Hepatocyte (in vitro differentiated cells): ENCODE results near the gene STK38. TPM values are rescaled to one million over a fixed set of nuclear protein-coding genes. Genes with fewer than 3 reads are reported as not detected.
"Not testable (repeated sequence)": the region's sequence is repeated elsewhere in the genome, so short reads cannot be mapped to it uniquely, and the experiment has no call there.

Experiments
- DNase-seq: peaks from one replicate; pipeline ENCODE4 v3.0.0-alpha.2; 2016; ENCODE audit warnings: low spot score
- H2AFZ ChIP-seq: fragments of 200-600 bp; sonication (generic); 2 replicates; pipeline ENCODE4 v1.6.0; 2016; ENCODE audit warnings: antibody characterized with exemption, mild to moderate bottlenecking
- H3K27ac ChIP-seq: fragments of 200-600 bp; sonication (generic); 2 replicates; pipeline ENCODE4 v1.5.1; 2016; ENCODE audit warnings: mild to moderate bottlenecking
- H3K27me3 ChIP-seq: fragments of 200-600 bp; sonication (generic); 2 replicates; pipeline ENCODE4 v1.6.1; 2016
- H3K36me3 ChIP-seq: fragments of 200-600 bp; sonication (generic); replicated peaks from 2 replicates; pipeline ENCODE4 v1.5.1; 2016; ENCODE audit warnings: low read depth; ENCODE audit not compliant: insufficient read depth
- H3K4me1 ChIP-seq: fragments of 200-600 bp; sonication (generic); 2 replicates; pipeline ENCODE4 v1.5.1; 2016; ENCODE audit warnings: mild to moderate bottlenecking, moderate library complexity; ENCODE audit not compliant: insufficient read depth
- H3K4me2 ChIP-seq: fragments of 200-600 bp; sonication (generic); 2 replicates; pipeline ENCODE4 v1.6.0; 2016
- H3K4me3 ChIP-seq: fragments of 200-600 bp; sonication (generic); 2 replicates; pipeline ENCODE4 v1.5.1; 2016; ENCODE audit warnings: mild to moderate bottlenecking
- H3K79me2 ChIP-seq: fragments of 200-600 bp; sonication (generic); 2 replicates; pipeline ENCODE4 v1.6.0; 2017; ENCODE audit warnings: mild to moderate bottlenecking
- H3K9me2 ChIP-seq: fragments of 200-600 bp; sonication (generic); replicated peaks from 2 replicates; pipeline ENCODE4 v1.6.0; 2017; ENCODE audit warnings: mild to moderate bottlenecking; ENCODE audit not compliant: insufficient read depth
- H3K9me3 ChIP-seq: fragments of 200-600 bp; sonication (generic); 2 replicates; pipeline ENCODE4 v1.5.1; 2016; ENCODE audit warnings: low read depth, mild to moderate bottlenecking
- H4K20me1 ChIP-seq: fragments of 200-600 bp; sonication (generic); 2 replicates; pipeline ENCODE4 v1.6.0; 2016; ENCODE audit warnings: mild to moderate bottlenecking; ENCODE audit not compliant: insufficient read depth, poor library complexity, severe bottlenecking
- CTCF ChIP-seq: fragments of 200-600 bp; sonication (generic); IDR thresholded peaks from 2 replicates; pipeline ENCODE4 v1.5.1; 2016; ENCODE audit warnings: antibody characterized with exemption, mild to moderate bottlenecking; ENCODE audit not compliant: poor library complexity
- EZH2 ChIP-seq: fragments of 200-600 bp; sonication (generic); IDR thresholded peaks from 2 replicates; pipeline ENCODE4 v1.6.1; 2016; ENCODE audit warnings: antibody characterized with exemption, mild to moderate bottlenecking, borderline replicate concordance
- EZH2phosphoT487 ChIP-seq: fragments of 200-600 bp; sonication (generic); IDR thresholded peaks from one replicate; pipeline ENCODE4 v1.6.1; 2018; ENCODE audit warnings: antibody characterized with exemption, mild to moderate bottlenecking, low read depth, moderate library complexity; ENCODE audit not compliant: unreplicated experiment, severe bottlenecking
- WGBS: methylation state at CpG from one replicate; pipeline ENCODE4 v1.1.6; 2016; ENCODE audit warnings: low lambda C conversion rate; ENCODE audit errors: missing lambda C conversion rate; 5-methylcytosine and 5-hydroxymethylcytosine counted together
- polyA plus RNA-seq: library from polyadenylated mRNA; unstranded; fragments of >200 nt; fragmentation: Nextera tagmentation; extraction: Ambion mirVana; gene quantifications from 2 replicates; pipeline ENCODE4 v1.2.1, GENCODE V29; 2016
- total RNA-seq: library from RNA; depleted of rRNA; stranded (reverse); fragments of >200 nt; gene quantifications from 2 replicates; pipeline ENCODE4 v1.2.3, GENCODE V29; 2014

STK38 gene
- total and polyA plus RNA-seq, 2 experiments from 2014 or later: 27.7 to 39.1 TPM

DNA sequence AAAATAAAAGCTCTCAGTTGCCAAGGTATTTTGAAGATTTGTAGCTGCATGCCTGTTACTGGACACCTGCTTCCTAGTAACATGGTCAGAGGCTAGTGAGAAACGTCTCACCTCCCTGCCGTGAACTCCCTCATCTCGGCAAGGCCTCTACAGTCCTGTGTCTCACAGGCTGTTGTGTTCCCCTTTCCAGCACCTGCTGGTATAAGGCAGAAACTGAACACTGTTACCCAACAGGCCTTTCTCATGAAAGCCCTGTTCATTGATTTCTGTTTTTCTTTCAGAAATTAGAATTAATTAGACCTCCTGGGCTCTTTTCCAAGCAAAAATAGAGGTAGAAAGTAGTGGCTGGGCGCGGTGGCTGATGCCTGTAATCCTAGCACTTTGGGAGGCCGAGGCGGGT lies 29.3 kb upstream of the STK38 start:
- Histone ChIP-seq H4K20me1 (no peaks in the 10 kb centered on the region), H3K9me3 (no peaks in the 10 kb centered on the region), H3K4me3 (no peak overlapping the region), H3K9me2 (no peaks in the 10 kb centered on the region), H3K79me2 (no peaks in the 10 kb centered on the region), H3K27ac (peak overlapping the region; percentile 49), H3K36me3 (no peaks in the 10 kb centered on the region), H3K27me3 (no peaks in the 10 kb centered on the region), H2AFZ (no peak overlapping the region), H3K4me2 (no peak overlapping the region), H3K4me1 (peaks cover 19% of the 10 kb centered on the region)
- no peak for DNase-seq
- 88% methylated on average over 7 of the region's 7 CpGs for WGBS
- TF ChIP-seq EZH2: no peak
- no peak for TF ChIP-seq EZH2phosphoT487

DNA sequence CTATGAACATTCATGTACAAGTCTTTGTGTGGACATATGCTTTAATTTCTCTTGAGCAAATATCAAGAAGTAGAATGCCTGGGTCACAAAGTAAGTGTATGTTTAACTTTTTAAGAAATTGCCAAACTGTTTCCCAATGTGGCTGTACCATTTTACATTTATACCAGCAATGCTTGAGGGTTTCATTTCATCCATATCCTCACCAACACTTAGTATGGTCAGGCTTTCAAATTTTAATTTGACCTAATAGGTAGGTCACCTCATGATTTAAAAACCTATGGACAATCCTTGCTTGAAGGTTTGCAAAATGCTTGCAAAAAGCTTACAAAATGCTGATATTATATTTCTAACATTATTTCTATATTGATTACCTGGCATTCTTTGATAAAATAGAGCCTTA lies 27.4 kb upstream of the STK38 start:
- Histone ChIP-seq H4K20me1 (no peaks in the 10 kb centered on the region), H3K79me2 (no peaks in the 10 kb centered on the region), H3K36me3 (no peaks in the 10 kb centered on the region), H3K9me2 (no peaks in the 10 kb centered on the region), H3K27me3 (no peaks in the 10 kb centered on the region), H3K4me1 (peaks cover 19% of the 10 kb centered on the region), H3K27ac (no peak overlapping the region), H3K4me2 (no peak overlapping the region), H3K4me3 (no peak overlapping the region), H3K9me3 (no peaks in the 10 kb centered on the region), H2AFZ (no peak overlapping the region)
- TF ChIP-seq CTCF (no peak), EZH2phosphoT487 (no peak), EZH2 (no peak)
- DNase-seq: no peak

DNA sequence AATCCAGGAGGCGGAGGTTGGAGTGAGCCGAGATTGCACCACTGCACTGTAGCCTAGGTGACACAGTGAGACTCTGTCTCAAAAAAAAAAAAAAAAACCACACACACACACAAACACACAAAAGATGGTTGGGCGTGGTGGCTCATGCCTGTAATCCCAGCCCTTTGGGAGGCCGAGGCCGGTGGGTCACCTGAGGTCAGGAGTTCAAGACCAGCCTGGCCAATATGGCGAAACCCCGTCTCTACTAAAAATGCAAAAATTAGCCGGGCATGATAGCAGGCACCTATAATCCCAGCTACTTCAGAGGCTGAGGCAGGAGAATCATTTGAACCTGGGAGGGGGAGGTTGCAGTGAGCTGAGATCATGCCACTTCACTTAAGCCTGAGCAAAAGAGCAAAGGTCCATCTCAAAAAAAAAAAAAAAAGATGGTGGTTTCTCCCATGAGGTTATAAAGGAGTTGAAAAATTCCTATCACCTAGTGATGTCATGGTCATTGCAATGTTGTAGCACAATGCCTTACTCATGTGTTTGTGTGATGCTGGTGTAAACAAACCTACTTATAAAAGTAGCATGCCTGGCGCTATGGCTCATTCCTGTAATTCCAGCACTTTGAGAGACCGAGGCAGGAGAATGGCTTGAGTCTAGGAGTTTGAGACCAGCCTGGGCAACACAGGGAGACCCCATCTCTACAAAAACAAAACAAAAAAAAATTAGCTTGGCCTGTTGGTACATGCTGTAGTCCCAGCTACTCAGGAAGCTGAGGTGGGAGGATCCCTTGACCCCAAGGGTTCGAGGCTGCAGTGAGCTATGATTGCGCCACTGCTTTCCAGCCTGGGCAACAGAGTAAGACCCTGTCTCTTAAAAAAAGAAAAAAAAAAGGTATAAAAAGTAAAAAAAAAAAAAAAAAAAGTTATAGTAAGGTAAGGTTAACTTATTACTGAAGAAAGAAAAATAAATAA lies 25.4 kb upstream of the STK38 start:
- 89% methylated on average over 12 of the region's 12 CpGs for WGBS

DNA sequence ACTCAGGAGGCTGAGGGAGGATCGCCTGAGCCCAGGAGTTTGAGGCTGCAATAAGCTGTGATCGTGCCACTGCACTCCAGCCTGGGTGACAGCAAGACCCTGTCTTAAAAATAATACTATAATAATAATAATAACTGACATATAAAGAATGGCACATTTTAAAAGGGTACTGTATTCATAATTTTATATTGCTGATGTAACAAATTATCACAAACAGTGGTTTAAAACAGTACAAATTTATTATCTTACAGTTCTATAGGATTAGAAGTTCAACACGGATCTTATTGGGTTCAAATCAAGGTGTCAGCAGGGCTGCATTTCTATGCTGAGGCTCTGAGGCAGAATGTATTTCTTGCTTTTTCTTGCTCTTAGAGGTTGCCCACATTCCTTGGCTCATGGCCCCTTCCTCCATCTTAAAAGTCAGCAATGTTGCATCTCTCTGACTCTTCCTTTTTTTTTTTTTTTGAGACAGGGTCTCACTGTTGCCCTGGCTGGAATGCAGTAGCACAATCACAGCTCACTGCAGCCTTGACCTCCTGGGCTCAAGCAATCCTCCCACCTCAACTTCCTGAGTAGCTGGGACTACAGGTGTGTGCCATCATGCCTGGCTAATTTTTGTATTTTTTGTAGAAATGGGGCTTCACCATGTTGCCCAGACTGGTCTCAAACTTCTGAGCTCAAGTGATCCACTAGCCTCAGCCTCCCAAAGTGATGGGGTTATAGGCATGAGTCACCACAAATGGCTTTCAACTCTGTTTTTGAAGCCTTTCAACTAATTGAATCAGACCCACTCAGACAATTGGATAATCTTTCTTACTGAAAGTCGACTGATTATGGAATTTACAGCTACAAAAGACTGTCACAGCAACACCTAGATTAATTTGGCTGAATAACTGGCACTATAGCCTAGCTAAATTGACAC lies 24.1 kb upstream of the STK38 start:
- H3K4me1 ChIP-seq: no peaks in the 10 kb centered on the region
- no peak for DNase-seq
- H3K27me3 ChIP-seq: no peaks in the 10 kb centered on the region
- no peak overlapping the region for H2AFZ ChIP-seq
- no peak overlapping the region for H3K4me3 ChIP-seq
- no peaks in the 10 kb centered on the region for H3K79me2 ChIP-seq
- no peaks in the 10 kb centered on the region for H3K36me3 ChIP-seq
- peak overlapping the region; percentile 82 for H3K27ac ChIP-seq
- no peaks in the 10 kb centered on the region for H4K20me1 ChIP-seq
- H3K9me2 ChIP-seq: no peaks in the 10 kb centered on the region
- H3K4me2 ChIP-seq: no peak overlapping the region
- WGBS: 91% methylated on average over 4 of the region's 4 CpGs
- no peaks in the 10 kb centered on the region for H3K9me3 ChIP-seq
- TF ChIP-seq CTCF: no peak
- no peak for TF ChIP-seq EZH2
- TF ChIP-seq EZH2phosphoT487: no peak

More for the DNA sequence above, 25.4 kb upstream of the STK38 start:
- not testable (repeated sequence) for H3K9me3 ChIP-seq, H3K27me3 ChIP-seq, H2AFZ ChIP-seq, H3K4me1 ChIP-seq, H3K9me2 ChIP-seq, H3K4me2 ChIP-seq, H3K4me3 ChIP-seq, H4K20me1 ChIP-seq, H3K79me2 ChIP-seq, H3K36me3 ChIP-seq
- peak overlapping the region; percentile 82 for H3K27ac ChIP-seq
- peak; percentile 55 for DNase-seq
